Measurements from ENCODE around the gene CCDC78. TPM values are rescaled to one million over a fixed set of nuclear protein-coding genes. Genes with fewer than 3 reads are reported as not detected.

The CCDC78 gene
- total and polyA plus RNA-seq, 2 of the 4 experiments (the other 2 are of a cell fraction), result 0.54 to 4.6 TPM

- no peak overlapping the region for H2AK5ac ChIP-seq (ENCODE audit: low read depth, low read length)
- no peak overlapping the region for H2BK5ac ChIP-seq (ENCODE audit: low read depth, low read length, poor library complexity, severe bottlenecking)
- H2AFZ ChIP-seq (replicated peaks; ENCODE audit: low read length, poor library complexity), result no peak overlapping the region
- H2BK15ac ChIP-seq (ENCODE audit: low read depth, low read length), result no peak overlapping the region
- H3K56ac ChIP-seq (ENCODE audit: extremely low read depth, insufficient read depth, low read length), result no peak overlapping the region
- no peak overlapping the region for H3K4ac ChIP-seq (ENCODE audit: low read depth, low read length)
- H3K18ac ChIP-seq (ENCODE audit: low read depth, low read length), result no peak overlapping the region
- H3K4me3 ChIP-seq (ENCODE audit: insufficient read depth, low read depth, low read length), result no peak overlapping the region
- no peak overlapping the region for H3K27ac ChIP-seq (ENCODE audit: insufficient read depth, low read length)
- no peak for DNase-seq
- H4K20me1 ChIP-seq (ENCODE audit: insufficient read depth, low read length), result no peaks in the 10 kb centered on the region
- no peaks in the 10 kb centered on the region for H3K27me3 ChIP-seq (ENCODE audit: control insufficient read depth, insufficient read depth, low read length)
- WGBS, 2 experiments (ENCODE audit: extremely low coverage in 2 of 2, insufficient read length in 1 of 2), result 78% methylated on average over 15 of the region's 21 CpGs; no CpG with 5 or more reads in 1 of the 2 experiments
- POLR2A ChIA-PET (ENCODE audit: unreplicated experiment), result no interaction called here
- no peaks in the 10 kb centered on the region for H3K79me1 ChIP-seq (ENCODE audit: low read depth in 1 of 2, low read length in 2 of 2)
- H3K36me3 ChIP-seq (ENCODE audit: control insufficient read depth, insufficient read depth, low read length), result no peaks in the 10 kb centered on the region
- no peak for ATAC-seq (ENCODE audit: low read depth)
- H3K14ac ChIP-seq (replicated peaks; ENCODE audit: low read depth, low read length), result no peak overlapping the region
- intact Hi-C loops (cut with micrococcal nuclease), result no loop called here
- H2AK9ac ChIP-seq (replicated peaks; ENCODE audit: low read depth, low read length, poor library complexity), result peak overlapping the region; percentile 84
- no TSS peak for BruUV-seq (replicated peaks)
- H3K23ac ChIP-seq (ENCODE audit: low read depth, low read length), result no peak overlapping the region
- H4K91ac ChIP-seq (ENCODE audit: insufficient read depth, low read depth, low read length), result no peak overlapping the region
- no peak overlapping the region for H4K5ac ChIP-seq (ENCODE audit: low read depth, low read length)
- no peak overlapping the region for H3K4me2 ChIP-seq (ENCODE audit: low read depth, low read length)
- in situ Hi-C loops (cut with MboI; ENCODE audit: low sequenced_read_pairs), result no loop called here
- no peak overlapping the region for H2BK20ac ChIP-seq (ENCODE audit: low read depth, low read length)
- no peaks in the 10 kb centered on the region for H3K9me1 ChIP-seq (ENCODE audit: insufficient read depth, low read length)
- no peak for TF ChIP-seq RCOR1 (IDR thresholded peaks at IDR 0.05; ENCODE audit: insufficient replicate concordance, low read length)
- no peak for TF ChIP-seq POLR2A (IDR thresholded peaks at IDR 0.05; ENCODE audit: low read depth, low read length)
- TF ChIP-seq RFX5 (IDR thresholded peaks at IDR 0.05; ENCODE audit: low read depth, low read length), result no peak
- TF ChIP-seq CEBPB (IDR thresholded peaks at IDR 0.05; ENCODE audit: low read depth, low read length), result no peak
- no peak for TF ChIP-seq FOS (IDR thresholded peaks at IDR 0.05; ENCODE audit: low read depth, low read length)
- no peak for TF ChIP-seq SMC3 (IDR thresholded peaks at IDR 0.05; ENCODE audit: low read depth, low read length)
- TF ChIP-seq MAFK (IDR thresholded peaks at IDR 0.05; ENCODE audit: low read depth, low read length), result no peak
- TF ChIP-seq ELK1 (IDR thresholded peaks at IDR 0.05; ENCODE audit: borderline replicate concordance, low read depth, low read length), result no peak
- TF ChIP-seq BHLHE40 (IDR thresholded peaks at IDR 0.05; ENCODE audit: low read depth, low read length), result no peak
- TF ChIP-seq MAZ (IDR thresholded peaks at IDR 0.05; ENCODE audit: borderline replicate concordance, low read depth, low read length), result no peak
- no peak for TF ChIP-seq CTCF (conservative IDR thresholded peaks at IDR 0.05; ENCODE audit: low read depth, low read length)
- no peak for TF ChIP-seq MXI1 (IDR thresholded peaks at IDR 0.05; ENCODE audit: borderline replicate concordance, low read depth, low read length)
- no peak for TF ChIP-seq RAD21 (IDR thresholded peaks at IDR 0.05; ENCODE audit: low read length)
- no peak for TF ChIP-seq USF2 (IDR thresholded peaks at IDR 0.05; ENCODE audit: low read depth, low read length)
- TF ChIP-seq CHD1 (IDR thresholded peaks at IDR 0.05; ENCODE audit: low read depth, low read length), result no peak
- TF ChIP-seq NFE2L2 (IDR thresholded peaks at IDR 0.05; ENCODE audit: low read depth, low read length), result no peak
- no peaks in the 10 kb centered on the region for H3K9me3 ChIP-seq (ENCODE audit: control insufficient read depth, insufficient read depth, low read length)
- no peak overlapping the region for H3K9ac ChIP-seq (ENCODE audit: low read depth, low read length)
- H2BK120ac ChIP-seq (ENCODE audit: low read depth, low read length), result no peak overlapping the region
- CTCF ChIA-PET, result no interaction called here
- H4K8ac ChIP-seq (ENCODE audit: low read depth in 2 of 2, low read length in 2 of 2), result no peak overlapping the region
- dilution Hi-C loops (cut with HindIII; ENCODE audit: low sequenced_read_pairs, unreplicated experiment), result no loop called here
- no peaks in the 10 kb centered on the region for H3K4me1 ChIP-seq (ENCODE audit: control insufficient read depth, insufficient read depth, low read length)
Observed at GRCh38 chr16:768428-768827, 42.2 kb upstream of the CCDC78 start.

Data from IMR-90 (cell line).